HEK293 (cell line): Measurements from ENCODE around the gene CSMD2.

ENCODE experiments used
- CTCF ChIA-PET: fragments of 350-600 bp; formaldehyde crosslinking; extraction: SDS; loops from one replicate; lab custom pipeline; 2021; ENCODE audit warnings: antibody characterized with exemption; lab: Yijun Ruan, JAX
- POLR2A ChIA-PET: fragments of 300-600 bp; formaldehyde crosslinking; extraction: SDS; loops from one replicate; lab custom pipeline; 2020; ENCODE audit warnings: antibody characterized with exemption, inconsistent platforms; lab: Yijun Ruan, JAX
- H3K27ac ChIP-seq: fragments of 200-500 bp; sonication (Bioruptor generic); 2 replicates; pipeline ENCODE4 v1.5.1; 2014; ENCODE audit warnings: low read depth, low read length, control low read depth, inconsistent platforms; ENCODE audit errors: extremely low read depth
- H3K36me3 ChIP-seq, 2 experiments: fragments of 200-500 bp in 1 of 2; sonication (Bioruptor generic) in 1 of 2; 1 replicate in 1 of 2; 2 replicates in 1 of 2; pipeline ENCODE4 v1.5.1; 2014 to 2017; ENCODE audit warnings: inconsistent platforms in 2 of 2, low read length in 2 of 2; ENCODE audit not compliant: control insufficient read depth in 2 of 2, insufficient read depth in 1 of 2
- H3K4me1 ChIP-seq: fragments of 200-500 bp; sonication (Bioruptor generic); 2 replicates; pipeline ENCODE4 v1.5.1; 2014; ENCODE audit warnings: mild to moderate bottlenecking, low read length, inconsistent platforms; ENCODE audit not compliant: control insufficient read depth, insufficient read depth
- H3K4me3 ChIP-seq: 2 replicates; pipeline ENCODE4 v1.5.1; 2011; ENCODE audit warnings: low read depth, mild to moderate bottlenecking, control low read depth, low read length, moderate library complexity
- H3K9me3 ChIP-seq: fragments of 200-500 bp; sonication (Bioruptor generic); 2 replicates; pipeline ENCODE4 v1.5.1; 2014; ENCODE audit warnings: low read depth, low read length, inconsistent platforms; ENCODE audit not compliant: control insufficient read depth, insufficient read depth
- HOXD13 ChIP-seq: sonication (generic); formaldehyde crosslinking; IDR thresholded peaks from 2 replicates; pipeline ENCODE4 v1.8.0; 2022; ENCODE audit warnings: missing genetic modification reagents, borderline replicate concordance
- KLF10 ChIP-seq: fragments of 450-650 bp; IDR thresholded peaks from 2 replicates; pipeline ENCODE4 v1.5.1; 2018; ENCODE audit warnings: missing biosample characterization, mild to moderate bottlenecking, missing genetic modification characterization
- KLF16 ChIP-seq: fragments of 450-650 bp; formaldehyde crosslinking; IDR thresholded peaks from 2 replicates; pipeline ENCODE4 v1.5.1; 2017; ENCODE audit warnings: missing biosample characterization, missing genetic modification characterization
- MYNN ChIP-seq: fragments of 450-650 bp; formaldehyde crosslinking; IDR thresholded peaks from 2 replicates; pipeline ENCODE4 v1.5.1; 2016; ENCODE audit warnings: missing biosample characterization, missing genetic modification characterization, borderline replicate concordance
- MZF1 ChIP-seq: fragments of 450-650 bp; formaldehyde crosslinking; IDR thresholded peaks from 2 replicates; pipeline ENCODE4 v1.5.1; 2017; ENCODE audit warnings: missing biosample characterization, missing genetic modification characterization, borderline replicate concordance
- REST ChIP-seq: fragments of 450-650 bp; formaldehyde crosslinking; IDR thresholded peaks from 2 replicates; pipeline ENCODE4 v1.5.1; 2016; ENCODE audit warnings: missing biosample characterization, missing genetic modification characterization
- SCRT1 ChIP-seq: fragments of 450-650 bp; formaldehyde crosslinking; IDR thresholded peaks from 2 replicates; pipeline ENCODE4 v1.5.1; 2016; ENCODE audit warnings: missing biosample characterization, missing genetic modification characterization, borderline replicate concordance
- SCRT2 ChIP-seq: fragments of 450-650 bp; formaldehyde crosslinking; IDR thresholded peaks from 2 replicates; pipeline ENCODE4 v1.5.1; 2016; ENCODE audit warnings: missing biosample characterization, missing genetic modification characterization
- YY2 ChIP-seq: fragments of 450-650 bp; formaldehyde crosslinking; IDR thresholded peaks from 2 replicates; pipeline ENCODE4 v1.5.1; 2016; ENCODE audit warnings: missing biosample characterization, missing genetic modification characterization
- ZBTB17 ChIP-seq: fragments of 450-650 bp; formaldehyde crosslinking; IDR thresholded peaks from 2 replicates; pipeline ENCODE4 v1.5.1; 2016; ENCODE audit warnings: missing biosample characterization, missing genetic modification characterization
- ZBTB48 ChIP-seq: fragments of 450-650 bp; formaldehyde crosslinking; IDR thresholded peaks from 2 replicates; pipeline ENCODE4 v1.5.1; 2016; ENCODE audit warnings: missing biosample characterization, missing genetic modification characterization
- ZBTB7A ChIP-seq: fragments of 450-650 bp; formaldehyde crosslinking; IDR thresholded peaks from 2 replicates; pipeline ENCODE4 v1.5.1; 2016; ENCODE audit warnings: low read depth, missing biosample characterization, missing genetic modification characterization
- ZNF138 ChIP-seq: fragments of 450-650 bp; formaldehyde crosslinking; IDR thresholded peaks from 2 replicates; pipeline ENCODE4 v1.5.1; 2016; ENCODE audit warnings: missing biosample characterization, missing genetic modification characterization, borderline replicate concordance
- ZNF18 ChIP-seq: fragments of 450-650 bp; formaldehyde crosslinking; IDR thresholded peaks from 2 replicates; pipeline ENCODE4 v1.5.1; 2016; ENCODE audit warnings: missing biosample characterization, missing genetic modification characterization
- ZNF2 ChIP-seq: fragments of 450-650 bp; formaldehyde crosslinking; IDR thresholded peaks from 2 replicates; pipeline ENCODE4 v1.5.1; 2016; ENCODE audit warnings: missing biosample characterization, missing genetic modification characterization
- ZNF354C ChIP-seq: fragments of 450-650 bp; formaldehyde crosslinking; IDR thresholded peaks from 2 replicates; pipeline ENCODE4 v1.5.1; 2016; ENCODE audit warnings: missing biosample characterization, missing genetic modification characterization, low read depth, borderline replicate concordance
- ZNF391 ChIP-seq: fragments of 450-650 bp; formaldehyde crosslinking; IDR thresholded peaks from 2 replicates; pipeline ENCODE4 v1.5.1; 2016; ENCODE audit warnings: low read depth, missing biosample characterization, missing genetic modification characterization, borderline replicate concordance
- ZNF416 ChIP-seq: fragments of 450-650 bp; formaldehyde crosslinking; IDR thresholded peaks from 2 replicates; pipeline ENCODE4 v1.5.1; 2016; ENCODE audit warnings: missing biosample characterization, missing genetic modification characterization
- ZNF501 ChIP-seq: fragments of 450-650 bp; formaldehyde crosslinking; IDR thresholded peaks from 2 replicates; pipeline ENCODE4 v1.5.1; 2016; ENCODE audit warnings: missing biosample characterization, missing genetic modification characterization
- ZNF555 ChIP-seq: fragments of 450-650 bp; formaldehyde crosslinking; conservative IDR thresholded peaks from 2 replicates; pipeline ENCODE4 v1.5.1; 2017; ENCODE audit warnings: missing biosample characterization, mild to moderate bottlenecking, missing genetic modification characterization, inconsistent platforms
- ZNF600 ChIP-seq: fragments of 450-650 bp; formaldehyde crosslinking; IDR thresholded peaks from 2 replicates; pipeline ENCODE4 v1.5.1; 2016; ENCODE audit warnings: missing biosample characterization, missing genetic modification characterization
- ZNF623 ChIP-seq: fragments of 450-650 bp; formaldehyde crosslinking; IDR thresholded peaks from 2 replicates; pipeline ENCODE4 v1.5.1; 2016; ENCODE audit warnings: missing biosample characterization, missing genetic modification characterization
- ZSCAN23 ChIP-seq: fragments of 450-650 bp; formaldehyde crosslinking; IDR thresholded peaks from 2 replicates; pipeline ENCODE4 v1.5.1; 2016; ENCODE audit warnings: missing biosample characterization, missing genetic modification characterization
- TF ChIP-seq, protein P1 (sequence below): fragments of 450-650 bp; formaldehyde crosslinking; IDR thresholded peaks from 2 replicates; pipeline ENCODE4 v1.5.1; 2017; ENCODE audit warnings: missing biosample characterization, missing genetic modification characterization
- TF ChIP-seq, protein P2 (sequence below): fragments of 450-650 bp; formaldehyde crosslinking; IDR thresholded peaks from 2 replicates; pipeline ENCODE4 v1.5.1; 2016; ENCODE audit warnings: missing biosample characterization, missing genetic modification characterization

CSMD2 gene

DNA sequence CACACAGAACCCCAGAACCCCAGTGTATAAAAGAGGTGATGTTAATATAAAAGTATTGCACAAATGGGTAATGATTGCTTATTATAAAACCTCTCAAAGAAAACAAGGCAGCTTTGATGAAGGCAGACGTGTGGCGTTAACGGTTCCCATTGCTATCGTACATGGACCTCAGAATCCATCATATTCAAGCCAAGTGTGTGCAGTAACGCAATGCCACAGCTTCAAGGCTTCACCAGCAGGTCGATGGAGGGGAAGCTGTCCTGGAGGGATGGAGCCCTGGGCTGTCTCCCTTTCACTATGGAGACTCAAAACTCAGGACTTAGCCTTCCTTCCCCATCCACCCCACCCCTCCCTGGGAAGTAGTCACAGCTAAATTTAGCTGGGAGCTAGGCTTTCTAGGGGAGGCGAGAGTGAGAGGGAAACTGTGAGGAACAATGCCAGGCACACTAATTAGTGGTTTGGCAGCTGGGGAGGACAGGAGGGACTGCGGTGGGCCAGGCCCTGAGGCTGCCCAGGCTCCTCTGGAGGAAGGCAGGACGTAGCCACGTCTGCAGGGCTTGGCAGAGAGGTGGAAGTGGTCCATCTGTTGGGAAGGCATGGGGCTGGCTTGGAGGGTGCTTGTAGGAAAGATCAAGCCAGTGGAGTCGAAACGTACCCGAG, 180.0 kb downstream of the CSMD2 start:
- TF ChIP-seq ZBTB48 (tag by site-specific recombination) (no peak), ZNF354C (tag by site-specific recombination) (no peak), YY2 (tag by site-specific recombination) (no peak), ZBTB17 (no peak), KLF10 (tag by site-specific recombination) (no peak), ZNF555 (no peak), SCRT2 (no peak), ZNF501 (no peak), ZNF391 (no peak), ZNF138 (tag by site-specific recombination) (no peak), ZNF2 (tag by site-specific recombination) (no peak), MYNN (tag by site-specific recombination) (no peak), REST (no peak), ZNF18 (tag by site-specific recombination) (no peak), MZF1 (no peak)
- TF ChIP-seq, protein P1, sequence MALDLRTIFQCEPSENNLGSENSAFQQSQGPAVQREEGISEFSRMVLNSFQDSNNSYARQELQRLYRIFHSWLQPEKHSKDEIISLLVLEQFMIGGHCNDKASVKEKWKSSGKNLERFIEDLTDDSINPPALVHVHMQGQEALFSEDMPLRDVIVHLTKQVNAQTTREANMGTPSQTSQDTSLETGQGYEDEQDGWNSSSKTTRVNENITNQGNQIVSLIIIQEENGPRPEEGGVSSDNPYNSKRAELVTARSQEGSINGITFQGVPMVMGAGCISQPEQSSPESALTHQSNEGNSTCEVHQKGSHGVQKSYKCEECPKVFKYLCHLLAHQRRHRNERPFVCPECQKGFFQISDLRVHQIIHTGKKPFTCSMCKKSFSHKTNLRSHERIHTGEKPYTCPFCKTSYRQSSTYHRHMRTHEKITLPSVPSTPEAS (tag by site-specific recombination), result no peak
- TF ChIP-seq, protein P2, sequence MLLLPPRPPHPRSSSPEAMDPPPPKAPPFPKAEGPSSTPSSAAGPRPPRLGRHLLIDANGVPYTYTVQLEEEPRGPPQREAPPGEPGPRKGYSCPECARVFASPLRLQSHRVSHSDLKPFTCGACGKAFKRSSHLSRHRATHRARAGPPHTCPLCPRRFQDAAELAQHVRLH (tag by site-specific recombination), result no peak
- no peaks in the 10 kb centered on the region for H3K36me3 ChIP-seq
- H3K9me3 ChIP-seq, result no peaks in the 10 kb centered on the region
- no peak overlapping the region for H3K27ac ChIP-seq
- CTCF ChIA-PET, result interaction anchor here (0.6 to 1.6 kb wide), 2 partner anchors 29 to 142 kb away, joined by 4 read pairs; no protein-coding TSS in a partner anchor
- H3K4me3 ChIP-seq, result no peak overlapping the region
- POLR2A ChIA-PET, result no interaction called here
- H3K4me1 ChIP-seq, result no peaks in the 10 kb centered on the region

DNA sequence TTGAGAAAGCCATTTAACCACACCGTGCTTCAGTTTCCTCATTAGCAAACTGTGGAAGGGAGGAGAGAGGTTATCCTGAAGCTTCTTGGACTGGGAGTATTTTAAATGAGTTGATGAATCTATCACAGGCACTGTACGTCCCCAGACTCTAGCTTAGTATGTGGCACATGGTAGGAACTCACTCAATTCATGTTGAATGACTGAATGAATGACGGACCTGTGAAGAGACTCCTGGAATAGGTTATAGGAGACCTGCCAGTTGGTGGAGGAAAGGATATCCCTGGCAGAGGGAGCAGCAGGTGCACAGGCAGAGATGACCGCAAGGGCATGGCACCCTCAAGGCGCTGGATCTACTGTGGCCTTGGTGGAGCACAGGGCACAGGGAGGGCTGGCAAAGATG, 182.6 kb downstream of the CSMD2 start:
- ChIA-PET CTCF (interaction anchor here (0.6 to 1.0 kb wide), 2 partner anchors 31 to 771 kb away, joined by 3 to 4 read pairs; no protein-coding TSS in a partner anchor), POLR2A (no interaction called here)
- no peaks in the 10 kb centered on the region for H3K9me3 ChIP-seq
- no peak overlapping the region for H3K27ac ChIP-seq
- H3K4me1 ChIP-seq, result no peaks in the 10 kb centered on the region
- TF ChIP-seq KLF16 (tag by site-specific recombination), result no peak
- no peak for TF ChIP-seq ZNF600
- TF ChIP-seq ZNF416 (tag by site-specific recombination), result no peak
- no peak for TF ChIP-seq HOXD13 (CRISPR knock-in tag)
- TF ChIP-seq ZNF623 (tag by site-specific recombination), result no peak
- TF ChIP-seq ZSCAN23, result no peak
- TF ChIP-seq KLF10 (tag by site-specific recombination), result no peak
- TF ChIP-seq SCRT1 (tag by site-specific recombination), result no peak
- no peak for TF ChIP-seq ZBTB7A (tag by site-specific recombination)
- no peak overlapping the region for H3K4me3 ChIP-seq
- no peaks in the 10 kb centered on the region for H3K36me3 ChIP-seq
